Liver (tissue), 9 donors: ENCODE data around the gene BATF3. TPM values are rescaled to one million over a fixed set of nuclear protein-coding genes. Genes with fewer than 3 reads are reported as not detected.

Experiments
- DNase-seq: peaks from one replicate; pipeline ENCODE4 v3.0.0-alpha.2; 2017; ENCODE audit warnings: low spot score
- H3K27ac ChIP-seq, 2 donors: one replicate each; pipeline ENCODE4 v1.7.0; 2013; ENCODE audit warnings: inconsistent platforms in 2 of 2, low read length in 2 of 2, control low read depth in 1 of 2, low read depth in 1 of 2, mild to moderate bottlenecking in 1 of 2
- H3K27me3 ChIP-seq, 4 donors: one replicate each; pipeline versions ENCODE4 v1.6.1 to v1.7.0; 2013; ENCODE audit warnings: low read length in 3 of 4, inconsistent platforms in 1 of 4, mild to moderate bottlenecking in 1 of 4, moderate library complexity in 1 of 4; ENCODE audit not compliant: control insufficient read depth in 4 of 4, insufficient read depth in 4 of 4
- H3K36me3 ChIP-seq, 4 donors: one replicate each; pipeline versions ENCODE4 v1.6.1 to v1.7.0; 2013; ENCODE audit warnings: low read length in 3 of 4, mild to moderate bottlenecking in 3 of 4, low read depth in 1 of 4, moderate library complexity in 1 of 4; ENCODE audit not compliant: control insufficient read depth in 4 of 4, insufficient read depth in 3 of 4
- H3K4me1 ChIP-seq, 4 donors: one replicate each; pipeline versions ENCODE4 v1.6.1 to v1.7.0; 2013; ENCODE audit warnings: low read length in 3 of 4, mild to moderate bottlenecking in 3 of 4, moderate library complexity in 1 of 4; ENCODE audit not compliant: control insufficient read depth in 4 of 4, insufficient read depth in 4 of 4
- H3K4me3 ChIP-seq, 3 donors: one replicate each; pipeline versions ENCODE4 v1.6.1 to v1.7.0; 2013; ENCODE audit warnings: low read length in 3 of 3, control low read depth in 1 of 3, low read depth in 1 of 3, mild to moderate bottlenecking in 1 of 3
- H3K9ac ChIP-seq, 2 donors: one replicate each; pipeline ENCODE4 v1.7.0; 2013; ENCODE audit warnings: low read length in 2 of 2, mild to moderate bottlenecking in 2 of 2, moderate library complexity in 2 of 2, control low read depth in 1 of 2, low read depth in 1 of 2
- H3K9me3 ChIP-seq, 4 donors: one replicate each; pipeline versions ENCODE4 v1.6.1 to v1.7.0; 2013; ENCODE audit warnings: low read length in 3 of 4; ENCODE audit not compliant: control insufficient read depth in 4 of 4
- ATF3 ChIP-seq: IDR thresholded peaks from 2 replicates; pipeline ENCODE4 v1.6.1; 2016; ENCODE audit warnings: antibody characterized with exemption
- CTCF ChIP-seq: fragments of 150-350 bp; IDR thresholded peaks from 2 replicates; pipeline ENCODE4 v1.5.1; 2017; ENCODE audit warnings: improper control_type of control experiment, low read depth, low read length; ENCODE audit not compliant: missing input control
- EGR1 ChIP-seq, 2 donors: IDR thresholded peaks; 2 replicates each; pipeline ENCODE4 v1.6.1; 2016 to 2018; ENCODE audit warnings: antibody characterized with exemption in 2 of 2, low read depth in 2 of 2
- FOXA1 ChIP-seq: IDR thresholded peaks from 2 replicates; pipeline ENCODE4 v1.6.1; 2016; ENCODE audit warnings: antibody characterized with exemption
- FOXA2 ChIP-seq: IDR thresholded peaks from 2 replicates; pipeline ENCODE4 v1.6.1; 2016; ENCODE audit warnings: antibody characterized with exemption
- GABPA ChIP-seq, 2 donors: IDR thresholded peaks in 1 of 2; conservative IDR thresholded peaks in 1 of 2; 2 replicates each; pipeline ENCODE4 v1.6.1; 2016; ENCODE audit warnings: antibody characterized with exemption in 2 of 2, mild to moderate bottlenecking in 1 of 2, moderate library complexity in 1 of 2
- HNF4A ChIP-seq, 2 donors: conservative IDR thresholded peaks; 2 replicates each; pipeline ENCODE4 v1.6.1; 2016; ENCODE audit warnings: antibody characterized with exemption in 2 of 2, mild to moderate bottlenecking in 2 of 2
- JUND ChIP-seq, 2 donors: IDR thresholded peaks; 2 replicates each; pipeline ENCODE4 v1.6.1; 2016; ENCODE audit warnings: antibody characterized with exemption in 2 of 2
- NR2F2 ChIP-seq: IDR thresholded peaks from 2 replicates; pipeline ENCODE4 v1.6.1; 2016; ENCODE audit warnings: antibody characterized with exemption
- RAD21 ChIP-seq, 2 donors: IDR thresholded peaks; 2 replicates each; pipeline ENCODE4 v1.6.1; 2016; ENCODE audit warnings: antibody characterized with exemption in 2 of 2, mild to moderate bottlenecking in 2 of 2
- REST ChIP-seq: IDR thresholded peaks from 2 replicates; pipeline ENCODE4 v1.6.1; 2016; ENCODE audit warnings: antibody characterized with exemption, mild to moderate bottlenecking
- RXRA ChIP-seq, 2 donors: IDR thresholded peaks; 2 replicates each; pipeline ENCODE4 v1.6.1; 2017 to 2018; ENCODE audit warnings: antibody characterized with exemption in 2 of 2, mild to moderate bottlenecking in 1 of 2
- SP1 ChIP-seq: IDR thresholded peaks from 2 replicates; pipeline ENCODE4 v1.6.1; 2018; ENCODE audit warnings: antibody characterized with exemption, mild to moderate bottlenecking
- TAF1 ChIP-seq: conservative IDR thresholded peaks from 2 replicates; pipeline ENCODE4 v1.6.1; 2016; ENCODE audit warnings: antibody characterized with exemption, mild to moderate bottlenecking
- YY1 ChIP-seq: IDR thresholded peaks from 2 replicates; pipeline ENCODE4 v1.6.1; 2016; ENCODE audit warnings: antibody characterized with exemption, mild to moderate bottlenecking
- ZBTB33 ChIP-seq: IDR thresholded peaks from 2 replicates; pipeline ENCODE4 v1.6.1; 2016; ENCODE audit warnings: antibody characterized with exemption
- WGBS: extraction: QIAGEN DNeasy Blood & Tissue Kit; methylation state at CpG from one replicate; pipeline ENCODE4 v1.1.7; 2013; 5-methylcytosine and 5-hydroxymethylcytosine counted together
- polyA plus RNA-seq, 2 donors: library from polyadenylated mRNA; stranded (reverse) in 1 of 2; unstranded in 1 of 2; fragments of 200-250 nt in 1 of 2; fragments of >200 nt in 1 of 2; fragmentation: Nextera tagmentation in 1 of 2; extraction: Ambion mirVana in 1 of 2; gene quantifications; one replicate each; pipeline versions ENCODE4 v1.2.1 to v1.2.3, GENCODE V29; 2013 to 2015
- total RNA-seq, 2 donors: library from RNA; depleted of rRNA; stranded (reverse); fragments of >200 nt; gene quantifications; one replicate each; pipeline ENCODE4 v1.2.3, GENCODE V29; 2014
- donor health status: healthy.
- donor health status: healthy.
- donor health status: healthy.
- donor health status: healthy.
- donor health status: healthy.

Gene BATF3
- total and polyA plus RNA-seq, 4 donors = 0.65 to 1.0 (median 0.91) TPM

- DNase-seq = no peak
These were observed 47.0 kb downstream of the BATF3 start for GRCh38 chr1:212652609-212653008.

GRCh38 chr1:212651977-212652376, 47.7 kb downstream of the BATF3 start:
- WGBS = 97% methylated on average over 3 of the region's 3 CpGs
- TF ChIP-seq SP1 (no peak), ATF3 (no peak), TAF1 (no peak), FOXA1 (no peak), NR2F2 (no peak)
- DNase-seq = no peak
- no peaks in the 10 kb centered on the region for H3K4me1 ChIP-seq
- peak overlapping the region in 1 of 2 donors; percentile 13 for H3K27ac ChIP-seq
- H3K4me3 ChIP-seq = no peak overlapping the region
- H3K27me3 ChIP-seq = no peaks in the 10 kb centered on the region
- H3K9me3 ChIP-seq = no peaks in the 10 kb centered on the region
- no peak overlapping the region for H3K9ac ChIP-seq
- H3K36me3 ChIP-seq = no peaks in the 10 kb centered on the region

More at GRCh38 chr1:212652609-212653008, 47.0 kb downstream of the BATF3 start:
- TF ChIP-seq FOXA2 = no peak
- no peak for TF ChIP-seq GABPA (IDR thresholded peaks at IDR 0.05 in 1 of 2, conservative IDR thresholded peaks at IDR 0.05 in 1 of 2)
- TF ChIP-seq JUND (IDR thresholded peaks at IDR 0.05) = no peak
- TF ChIP-seq EGR1 (IDR thresholded peaks at IDR 0.05; ENCODE audit: low read depth in 2 of 2) = no peak
- no peak for TF ChIP-seq ZBTB33
- no peak for TF ChIP-seq NR2F2
- TF ChIP-seq REST = no peak
- Histone ChIP-seq H3K4me3 (no peak overlapping the region), H3K36me3 (no peaks in the 10 kb centered on the region), H3K9me3 (no peaks in the 10 kb centered on the region), H3K27me3 (no peaks in the 10 kb centered on the region), H3K27ac (no peak overlapping the region), H3K4me1 (no peaks in the 10 kb centered on the region), H3K9ac (no peak overlapping the region)
- 93% methylated on average over 1 of the region's 1 CpG for whole genome bisulfite sequencing

- peak overlapping the region in 1 of 2 donors; percentile 13 for H3K27ac ChIP-seq
- no peaks in the 10 kb centered on the region for H3K9me3 ChIP-seq
- H3K4me3 ChIP-seq = no peak overlapping the region
- H3K4me1 ChIP-seq = no peaks in the 10 kb centered on the region
- 87% methylated on average over 4 of the region's 4 CpGs for WGBS
- H3K36me3 ChIP-seq = no peaks in the 10 kb centered on the region
- DNase-seq = no peak
- no peak for TF ChIP-seq GABPA (IDR thresholded peaks at IDR 0.05 in 1 of 2, conservative IDR thresholded peaks at IDR 0.05 in 1 of 2)
- TF ChIP-seq HNF4A (conservative IDR thresholded peaks at IDR 0.05) = no peak
- peak in 1 of 2 donors; percentile 7 for TF ChIP-seq RXRA (IDR thresholded peaks at IDR 0.05)
- no peak for TF ChIP-seq ZBTB33
- TF ChIP-seq EGR1 (IDR thresholded peaks at IDR 0.05; ENCODE audit: low read depth in 2 of 2) = no peak
- TF ChIP-seq RAD21 (IDR thresholded peaks at IDR 0.05) = no peak
- no peak for TF ChIP-seq ATF3
- TF ChIP-seq CTCF = no peak
- peak; percentile 39 for TF ChIP-seq YY1
- H3K9ac ChIP-seq = no peak overlapping the region
- H3K27me3 ChIP-seq = no peaks in the 10 kb centered on the region
These were observed 48.1 kb downstream of the BATF3 start for GRCh38 chr1:212651521-212651920.
